Stimulated activated CD8-positive, alpha-beta memory T cell treated with anti-CD3 and anti-CD28 coated beads, Interleukin-15, amount 100 ng/mL, for 1 hour (primary cell): ENCODE results near the gene VPS41.

ENCODE experiments used
- DNase-seq: peaks from one replicate; pipeline ENCODE4 v3.0.0-alpha.2; 2020; ENCODE audit warnings: low read depth

VPS41 gene

GRCh38 chr7:38727184-38727940 is 181.6 kb downstream of the VPS41 start:
- DNase-seq = no peak

- no peak for DNase-seq
These were observed 185.7 kb downstream of the VPS41 start for GRCh38 chr7:38723327-38723726.

GRCh38 chr7:38716397-38716796 is 192.6 kb downstream of the VPS41 start:
- no peak for DNase-seq

- no peak for DNase-seq
These were observed 199.9 kb downstream of the VPS41 start for GRCh38 chr7:38709123-38709522.

- no peak for DNase-seq
These were observed 204.2 kb downstream of the VPS41 start for GRCh38 chr7:38704751-38705150.

GRCh38 chr7:38704041-38704547 is 204.9 kb downstream of the VPS41 start:
- DNase-seq = no peak

GRCh38 chr7:38703093-38703492 is 205.9 kb downstream of the VPS41 start:
- no peak for DNase-seq

GRCh38 chr7:38702002-38702535 is 206.9 kb downstream of the VPS41 start:
- no peak for DNase-seq

GRCh38 chr7:38700116-38700515 is 208.9 kb downstream of the VPS41 start:
- no peak for DNase-seq

GRCh38 chr7:38699471-38699870 is 209.5 kb downstream of the VPS41 start:
- no peak for DNase-seq

- no peak for DNase-seq
These were observed 214.7 kb downstream of the VPS41 start for GRCh38 chr7:38694326-38694725.

- DNase-seq = no peak
These were observed 222.1 kb downstream of the VPS41 start for GRCh38 chr7:38686888-38687287.

- no peak for DNase-seq
These were observed 223.1 kb downstream of the VPS41 start for GRCh38 chr7:38685851-38686250.

- no peak for DNase-seq
These were observed 226.4 kb downstream of the VPS41 start for GRCh38 chr7:38682606-38683005.

- no peak for DNase-seq
These were observed 227.1 kb downstream of the VPS41 start for GRCh38 chr7:38681882-38682281.

GRCh38 chr7:38679419-38679818 is 229.6 kb downstream of the VPS41 start:
- DNase-seq = no peak

- no peak for DNase-seq
These were observed 230.3 kb downstream of the VPS41 start for GRCh38 chr7:38678698-38679054.

- no peak for DNase-seq
These were observed 230.9 kb downstream of the VPS41 start for GRCh38 chr7:38677981-38678697.

- DNase-seq = no peak
These were observed 233.4 kb downstream of the VPS41 start for GRCh38 chr7:38675494-38676106.

- no peak for DNase-seq
These were observed 234.5 kb downstream of the VPS41 start for GRCh38 chr7:38674513-38674912.

- DNase-seq = no peak
These were observed 235.2 kb downstream of the VPS41 start for GRCh38 chr7:38673795-38674194.
